Nephron (organoid): Measurements from ENCODE around the gene HIVEP1.

Experiments used
- H3K27ac Mint-ChIP-seq, 3 experiments: 2 replicates each; pipeline ENCODE4 v1.8.0; 2020; ENCODE audit warnings: mixed read lengths in 3 of 3, mild to moderate bottlenecking in 2 of 3, moderate library complexity in 1 of 3
- H3K27me3 Mint-ChIP-seq: 2 replicates; pipeline ENCODE4 v1.8.0; 2021; ENCODE audit warnings: low read depth, mild to moderate bottlenecking, moderate library complexity, mixed read lengths
- H3K36me3 Mint-ChIP-seq: 2 replicates; pipeline ENCODE4 v1.8.0; 2020; ENCODE audit warnings: low read depth, mixed read lengths
- H3K4me1 Mint-ChIP-seq: 2 replicates; pipeline ENCODE4 v1.8.0; 2020; ENCODE audit warnings: mixed read lengths
- H3K4me3 Mint-ChIP-seq, 3 experiments: 2 replicates each; pipeline ENCODE4 v1.8.0; 2020; ENCODE audit warnings: mild to moderate bottlenecking in 3 of 3, mixed read lengths in 3 of 3, moderate library complexity in 2 of 3
- H3K9me3 Mint-ChIP-seq: 2 replicates; pipeline ENCODE4 v1.8.0; 2020; ENCODE audit warnings: mixed read lengths
- CTCF ChIP-seq, 3 experiments: fragments of 200-600 bp; sonication (generic); IDR thresholded peaks; one replicate each; pipeline ENCODE4 v1.5.0; 2021; ENCODE audit warnings: antibody characterized with exemption in 3 of 3; ENCODE audit not compliant: unreplicated experiment in 3 of 3

The HIVEP1 gene

GRCh38 chr6:12012038-12012557, at the start of gene HIVEP1:
HIVEP1 (plus strand) TSS chr6:12012312; CDS start chr6:12015629, 3,317 bp downstream.
- Mint-ChIP-seq H3K36me3 (peaks cover 27% of the 10 kb centered on the region), H3K27me3 (no peaks in the 10 kb centered on the region), H3K9me3 (no peaks in the 10 kb centered on the region), H3K27ac (peak within 1 kb of the TSS; percentile 98 to 100 (median 99)), H3K4me3 (peak within 1 kb of the TSS; percentile 92 to 96 (median 93)), H3K4me1 (peaks cover 50% of the 10 kb centered on the region)
- no peak for TF ChIP-seq CTCF (IDR thresholded peaks at IDR 0.05; ENCODE audit: unreplicated experiment in 3 of 3)

- H3K9me3 Mint-ChIP-seq: no peaks in the 10 kb centered on the region
- peaks cover 9% of the 10 kb centered on the region for H3K4me1 Mint-ChIP-seq
- no peak for TF ChIP-seq CTCF (IDR thresholded peaks at IDR 0.05; ENCODE audit: unreplicated experiment in 3 of 3)
- no peaks in the 10 kb centered on the region for H3K36me3 Mint-ChIP-seq
- H3K27me3 Mint-ChIP-seq: no peaks in the 10 kb centered on the region
- H3K27ac Mint-ChIP-seq: no peak overlapping the region
- no peak overlapping the region for H3K4me3 Mint-ChIP-seq
Measured at GRCh38 chr6:11963756-11964500, 48.2 kb upstream of the HIVEP1 start.

- peaks cover 3% of the 10 kb centered on the region for H3K9me3 Mint-ChIP-seq
- peaks cover 15% of the 10 kb centered on the region for H3K4me1 Mint-ChIP-seq
- peak overlapping the region in 1 of 3 experiments; percentile 17 for H3K27ac Mint-ChIP-seq
- no peaks in the 10 kb centered on the region for H3K27me3 Mint-ChIP-seq
- H3K36me3 Mint-ChIP-seq: no peaks in the 10 kb centered on the region
- no peak overlapping the region for H3K4me3 Mint-ChIP-seq
- TF ChIP-seq CTCF (IDR thresholded peaks at IDR 0.05; ENCODE audit: unreplicated experiment in 3 of 3): no peak
Measured at GRCh38 chr6:11964729-11965335, 47.3 kb upstream of the HIVEP1 start.

GRCh38 chr6:11965499-11965898, 46.6 kb upstream of the HIVEP1 start:
- H3K27ac Mint-ChIP-seq: peak overlapping the region in 1 of 3 experiments; percentile 17
- peaks cover 3% of the 10 kb centered on the region for H3K9me3 Mint-ChIP-seq
- TF ChIP-seq CTCF (IDR thresholded peaks at IDR 0.05; ENCODE audit: unreplicated experiment in 3 of 3): no peak
- peaks cover 15% of the 10 kb centered on the region for H3K4me1 Mint-ChIP-seq
- H3K36me3 Mint-ChIP-seq: no peaks in the 10 kb centered on the region
- H3K27me3 Mint-ChIP-seq: no peaks in the 10 kb centered on the region
- no peak overlapping the region for H3K4me3 Mint-ChIP-seq

- H3K4me3 Mint-ChIP-seq: peak overlapping the region in 1 of 3 experiments; percentile 2
- TF ChIP-seq CTCF (IDR thresholded peaks at IDR 0.05; ENCODE audit: unreplicated experiment in 3 of 3): no peak
- peaks cover 3% of the 10 kb centered on the region for H3K9me3 Mint-ChIP-seq
- H3K36me3 Mint-ChIP-seq: no peaks in the 10 kb centered on the region
- H3K27ac Mint-ChIP-seq: peak overlapping the region in 2 of 3 experiments; percentile 86 to 96
- H3K27me3 Mint-ChIP-seq: no peaks in the 10 kb centered on the region
- peaks cover 20% of the 10 kb centered on the region for H3K4me1 Mint-ChIP-seq
Measured at GRCh38 chr6:11968241-11968806, 43.8 kb upstream of the HIVEP1 start.
